Tibial nerve (tissue), 4 donors: ENCODE measurements around the gene SLX4IP.

Experiments
- EP300 ChIP-seq, 2 donors: sonication (generic); formaldehyde crosslinking; IDR thresholded peaks; one replicate each; pipeline ENCODE4 v1.6.1; 2017; ENCODE audit warnings: antibody characterized with exemption in 2 of 2, mild to moderate bottlenecking in 1 of 2
- POLR2A ChIP-seq, 2 donors: fragments of 450-650 bp; IDR thresholded peaks; one replicate each; pipeline ENCODE4 v1.6.1; 2017; ENCODE audit warnings: antibody characterized with exemption in 2 of 2, mild to moderate bottlenecking in 2 of 2, moderate library complexity in 2 of 2
- TF ChIP-seq, protein P1 (sequence below), 5 experiments: fragments of 200-600 bp in 3 of 5; fragments of 450-650 bp in 2 of 5; sonication (generic) in 3 of 5; IDR thresholded peaks; one replicate each; pipeline ENCODE4 v1.5.1; 2016 to 2019; ENCODE audit warnings: antibody characterized with exemption in 5 of 5, mild to moderate bottlenecking in 3 of 5, moderate library complexity in 2 of 5

- TF ChIP-seq, protein P1, sequence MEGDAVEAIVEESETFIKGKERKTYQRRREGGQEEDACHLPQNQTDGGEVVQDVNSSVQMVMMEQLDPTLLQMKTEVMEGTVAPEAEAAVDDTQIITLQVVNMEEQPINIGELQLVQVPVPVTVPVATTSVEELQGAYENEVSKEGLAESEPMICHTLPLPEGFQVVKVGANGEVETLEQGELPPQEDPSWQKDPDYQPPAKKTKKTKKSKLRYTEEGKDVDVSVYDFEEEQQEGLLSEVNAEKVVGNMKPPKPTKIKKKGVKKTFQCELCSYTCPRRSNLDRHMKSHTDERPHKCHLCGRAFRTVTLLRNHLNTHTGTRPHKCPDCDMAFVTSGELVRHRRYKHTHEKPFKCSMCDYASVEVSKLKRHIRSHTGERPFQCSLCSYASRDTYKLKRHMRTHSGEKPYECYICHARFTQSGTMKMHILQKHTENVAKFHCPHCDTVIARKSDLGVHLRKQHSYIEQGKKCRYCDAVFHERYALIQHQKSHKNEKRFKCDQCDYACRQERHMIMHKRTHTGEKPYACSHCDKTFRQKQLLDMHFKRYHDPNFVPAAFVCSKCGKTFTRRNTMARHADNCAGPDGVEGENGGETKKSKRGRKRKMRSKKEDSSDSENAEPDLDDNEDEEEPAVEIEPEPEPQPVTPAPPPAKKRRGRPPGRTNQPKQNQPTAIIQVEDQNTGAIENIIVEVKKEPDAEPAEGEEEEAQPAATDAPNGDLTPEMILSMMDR (IDR thresholded peaks at IDR 0.05): no peak
- TF ChIP-seq POLR2A (IDR thresholded peaks at IDR 0.05): no peak
- no peak for TF ChIP-seq EP300 (IDR thresholded peaks at IDR 0.05)
Measured at GRCh38 chr20:10605547-10606195, 170.6 kb downstream of the SLX4IP start.
